ENCODE data around the gene CDK12.

GRCh38 chr17:39578272-39578671, 117.0 kb downstream of the CDK12 start:
- no peak for TF ChIP-seq CTCF (IDR thresholded peaks at IDR 0.05)
- no peak for TF ChIP-seq POLR2A (IDR thresholded peaks at IDR 0.05)
